MV-4-11 (cell line): ENCODE data around the gene ZNF483.
A peak's percentile ranks its signal among the peaks of the same experiment; 100 is the strongest.
"Not testable (repeated sequence)": the region's sequence is repeated elsewhere in the genome, so short reads cannot be mapped to it uniquely, and the experiment has no call there.

Experiments used
- DNase-seq: peaks from one replicate; lab custom pipeline; 2025; lab: John Stamatoyannopoulos, UW

Gene ZNF483

GRCh38 chr9:111610845-111611244, 85.9 kb downstream of the ZNF483 start:
- no peak for DNase-seq

GRCh38 chr9:111613436-111614040, 88.6 kb downstream of the ZNF483 start:
- DNase-seq, result no peak

- DNase-seq, result no peak
Observed at GRCh38 chr9:111615928-111616327, 90.9 kb downstream of the ZNF483 start.

- not testable (repeated sequence) for DNase-seq
Observed at GRCh38 chr9:111617349-111617748, 92.4 kb downstream of the ZNF483 start.

GRCh38 chr9:111621895-111622480, 97.0 kb downstream of the ZNF483 start:
- peak; percentile 12 for DNase-seq

- peak; percentile 84 for DNase-seq
Observed at GRCh38 chr9:111622626-111623025, 97.6 kb downstream of the ZNF483 start.
